H1 (cell line): ENCODE data around the gene CC2D1A. TPM values are rescaled to one million over a fixed set of nuclear protein-coding genes. Genes with fewer than 3 reads are reported as not detected.

ENCODE experiments used
- ASH2L ChIP-seq: fragments of 200-600, 300-600 bp; sonication (generic); IDR thresholded peaks from one replicate; pipeline ENCODE4 v1.7.1; 2017; ENCODE audit warnings: low read length
- BCL11A ChIP-seq, 2 experiments: IDR thresholded peaks; one replicate each; pipeline ENCODE4 v1.6.1; 2011; ENCODE audit warnings: low read depth in 2 of 2, low read length in 2 of 2, mild to moderate bottlenecking in 2 of 2
- CHD2 ChIP-seq: IDR thresholded peaks from 2 replicates; pipeline ENCODE4 v1.6.1; 2012; ENCODE audit warnings: low read length, improper control_type of control experiment
- CTBP2 ChIP-seq: IDR thresholded peaks from 2 replicates; pipeline ENCODE4 v1.7.0; 2011; ENCODE audit warnings: borderline replicate concordance, mild to moderate bottlenecking, moderate library complexity, mixed read lengths, low read length; ENCODE audit not compliant: insufficient read depth, insufficient read length
- GTF2F1 ChIP-seq: IDR thresholded peaks from 2 replicates; pipeline ENCODE4 v1.6.1; 2012; ENCODE audit warnings: low read depth, low read length, improper control_type of control experiment, borderline replicate concordance
- KDM5A ChIP-seq: fragments of 200-600 bp; IDR thresholded peaks from 2 replicates; pipeline ENCODE4 v1.7.1; 2012; ENCODE audit warnings: mild to moderate bottlenecking, low read length, inconsistent platforms, mixed read lengths
- SP4 ChIP-seq: IDR thresholded peaks from 2 replicates; pipeline ENCODE4 v1.6.1; 2012; ENCODE audit warnings: low read length, inconsistent platforms
- TAF1 ChIP-seq: IDR thresholded peaks from 2 replicates; pipeline ENCODE4 v1.6.1; 2011; ENCODE audit warnings: mild to moderate bottlenecking, low read depth, low read length
- TCF12 ChIP-seq: IDR thresholded peaks from 2 replicates; pipeline ENCODE4 v1.6.1; 2011; ENCODE audit warnings: low read depth, mild to moderate bottlenecking, low read length
- TEAD4 ChIP-seq: IDR thresholded peaks from 2 replicates; pipeline ENCODE4 v1.6.1; 2012; ENCODE audit warnings: low read depth, low read length, inconsistent platforms, mixed read lengths
- polyA plus RNA-seq, 7 experiments: library from polyadenylated mRNA; depleted of rRNA in 3 of 7; stranded (reverse) in 5 of 7; unstranded in 2 of 7; fragments of >200 nt in 5 of 7; fragments of 200-250 nt in 2 of 7; gene quantifications; 1 replicate in 5 of 7; 2 replicates in 1 of 7; 4 replicates in 1 of 7; pipeline versions ENCODE4 v1.2.1 to v1.2.3, GENCODE V29; 2011 to 2013; ENCODE audit warnings: missing spikeins in 2 of 7, mixed read lengths in 2 of 7
- total RNA-seq: library from RNA; stranded (reverse); fragmentation: NEBNext Ultra II Directional; extraction: Animal tissue kit (Norgen Biotek cat#: 25700); gene quantifications from 2 replicates; pipeline ENCODE4 v1.2.1, GENCODE V29; 2021
- TF ChIP-seq, protein P1 (sequence below): fragments of 300-600 bp; sonication (generic); IDR thresholded peaks from 2 replicates; pipeline ENCODE4 v1.7.1; 2012; ENCODE audit warnings: low read length, moderate library complexity, mild to moderate bottlenecking, inconsistent platforms; ENCODE audit not compliant: insufficient replicate concordance

Gene CC2D1A
- total and polyA plus RNA-seq, 2 of the 8 experiments (the other 6 are each of a cell fraction or from before 2014, with no cell fraction given): 12.5 to 33.0 TPM

DNA sequence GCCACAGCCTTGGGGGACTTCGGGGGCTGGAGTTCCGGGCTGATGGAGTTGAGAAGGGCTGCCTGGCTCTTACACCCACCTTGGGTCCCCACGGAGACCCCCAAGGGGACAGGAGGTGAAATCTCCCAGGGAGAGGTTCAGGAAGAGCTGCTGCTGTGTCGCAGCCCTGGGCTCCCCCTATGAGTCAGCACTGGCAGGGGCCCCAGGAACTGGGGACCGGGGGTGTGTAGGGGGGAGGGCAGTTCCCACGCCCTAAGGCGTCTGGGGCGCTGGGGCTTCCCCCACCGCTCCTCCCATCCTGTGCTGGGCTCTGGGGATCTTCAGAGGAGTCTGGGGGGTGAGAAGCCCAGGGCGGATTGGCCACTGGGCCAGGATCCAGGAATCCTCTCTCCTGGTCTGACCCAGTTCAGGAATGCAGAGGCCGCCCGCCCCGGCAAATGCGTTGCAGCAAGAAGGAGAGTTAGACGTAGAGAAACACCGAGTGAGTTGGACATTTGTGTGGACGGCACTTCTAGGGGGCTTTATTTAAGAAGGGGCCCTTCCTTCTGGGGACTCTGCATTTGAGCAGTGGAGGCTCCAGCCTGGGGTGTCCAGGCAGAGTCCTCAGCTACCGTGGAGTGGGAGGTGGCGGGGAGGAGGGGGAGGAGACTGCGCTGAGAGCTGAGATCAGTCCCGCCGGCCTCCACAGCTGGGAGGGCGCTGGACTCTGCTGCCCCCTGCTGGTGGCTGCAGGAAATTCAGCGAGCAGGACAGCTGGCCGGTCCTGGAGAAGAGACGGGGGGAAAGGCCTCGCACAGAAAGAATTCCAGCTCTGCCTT lies 44.1 kb upstream of the CC2D1A start (continued):
- TF ChIP-seq, protein P1, sequence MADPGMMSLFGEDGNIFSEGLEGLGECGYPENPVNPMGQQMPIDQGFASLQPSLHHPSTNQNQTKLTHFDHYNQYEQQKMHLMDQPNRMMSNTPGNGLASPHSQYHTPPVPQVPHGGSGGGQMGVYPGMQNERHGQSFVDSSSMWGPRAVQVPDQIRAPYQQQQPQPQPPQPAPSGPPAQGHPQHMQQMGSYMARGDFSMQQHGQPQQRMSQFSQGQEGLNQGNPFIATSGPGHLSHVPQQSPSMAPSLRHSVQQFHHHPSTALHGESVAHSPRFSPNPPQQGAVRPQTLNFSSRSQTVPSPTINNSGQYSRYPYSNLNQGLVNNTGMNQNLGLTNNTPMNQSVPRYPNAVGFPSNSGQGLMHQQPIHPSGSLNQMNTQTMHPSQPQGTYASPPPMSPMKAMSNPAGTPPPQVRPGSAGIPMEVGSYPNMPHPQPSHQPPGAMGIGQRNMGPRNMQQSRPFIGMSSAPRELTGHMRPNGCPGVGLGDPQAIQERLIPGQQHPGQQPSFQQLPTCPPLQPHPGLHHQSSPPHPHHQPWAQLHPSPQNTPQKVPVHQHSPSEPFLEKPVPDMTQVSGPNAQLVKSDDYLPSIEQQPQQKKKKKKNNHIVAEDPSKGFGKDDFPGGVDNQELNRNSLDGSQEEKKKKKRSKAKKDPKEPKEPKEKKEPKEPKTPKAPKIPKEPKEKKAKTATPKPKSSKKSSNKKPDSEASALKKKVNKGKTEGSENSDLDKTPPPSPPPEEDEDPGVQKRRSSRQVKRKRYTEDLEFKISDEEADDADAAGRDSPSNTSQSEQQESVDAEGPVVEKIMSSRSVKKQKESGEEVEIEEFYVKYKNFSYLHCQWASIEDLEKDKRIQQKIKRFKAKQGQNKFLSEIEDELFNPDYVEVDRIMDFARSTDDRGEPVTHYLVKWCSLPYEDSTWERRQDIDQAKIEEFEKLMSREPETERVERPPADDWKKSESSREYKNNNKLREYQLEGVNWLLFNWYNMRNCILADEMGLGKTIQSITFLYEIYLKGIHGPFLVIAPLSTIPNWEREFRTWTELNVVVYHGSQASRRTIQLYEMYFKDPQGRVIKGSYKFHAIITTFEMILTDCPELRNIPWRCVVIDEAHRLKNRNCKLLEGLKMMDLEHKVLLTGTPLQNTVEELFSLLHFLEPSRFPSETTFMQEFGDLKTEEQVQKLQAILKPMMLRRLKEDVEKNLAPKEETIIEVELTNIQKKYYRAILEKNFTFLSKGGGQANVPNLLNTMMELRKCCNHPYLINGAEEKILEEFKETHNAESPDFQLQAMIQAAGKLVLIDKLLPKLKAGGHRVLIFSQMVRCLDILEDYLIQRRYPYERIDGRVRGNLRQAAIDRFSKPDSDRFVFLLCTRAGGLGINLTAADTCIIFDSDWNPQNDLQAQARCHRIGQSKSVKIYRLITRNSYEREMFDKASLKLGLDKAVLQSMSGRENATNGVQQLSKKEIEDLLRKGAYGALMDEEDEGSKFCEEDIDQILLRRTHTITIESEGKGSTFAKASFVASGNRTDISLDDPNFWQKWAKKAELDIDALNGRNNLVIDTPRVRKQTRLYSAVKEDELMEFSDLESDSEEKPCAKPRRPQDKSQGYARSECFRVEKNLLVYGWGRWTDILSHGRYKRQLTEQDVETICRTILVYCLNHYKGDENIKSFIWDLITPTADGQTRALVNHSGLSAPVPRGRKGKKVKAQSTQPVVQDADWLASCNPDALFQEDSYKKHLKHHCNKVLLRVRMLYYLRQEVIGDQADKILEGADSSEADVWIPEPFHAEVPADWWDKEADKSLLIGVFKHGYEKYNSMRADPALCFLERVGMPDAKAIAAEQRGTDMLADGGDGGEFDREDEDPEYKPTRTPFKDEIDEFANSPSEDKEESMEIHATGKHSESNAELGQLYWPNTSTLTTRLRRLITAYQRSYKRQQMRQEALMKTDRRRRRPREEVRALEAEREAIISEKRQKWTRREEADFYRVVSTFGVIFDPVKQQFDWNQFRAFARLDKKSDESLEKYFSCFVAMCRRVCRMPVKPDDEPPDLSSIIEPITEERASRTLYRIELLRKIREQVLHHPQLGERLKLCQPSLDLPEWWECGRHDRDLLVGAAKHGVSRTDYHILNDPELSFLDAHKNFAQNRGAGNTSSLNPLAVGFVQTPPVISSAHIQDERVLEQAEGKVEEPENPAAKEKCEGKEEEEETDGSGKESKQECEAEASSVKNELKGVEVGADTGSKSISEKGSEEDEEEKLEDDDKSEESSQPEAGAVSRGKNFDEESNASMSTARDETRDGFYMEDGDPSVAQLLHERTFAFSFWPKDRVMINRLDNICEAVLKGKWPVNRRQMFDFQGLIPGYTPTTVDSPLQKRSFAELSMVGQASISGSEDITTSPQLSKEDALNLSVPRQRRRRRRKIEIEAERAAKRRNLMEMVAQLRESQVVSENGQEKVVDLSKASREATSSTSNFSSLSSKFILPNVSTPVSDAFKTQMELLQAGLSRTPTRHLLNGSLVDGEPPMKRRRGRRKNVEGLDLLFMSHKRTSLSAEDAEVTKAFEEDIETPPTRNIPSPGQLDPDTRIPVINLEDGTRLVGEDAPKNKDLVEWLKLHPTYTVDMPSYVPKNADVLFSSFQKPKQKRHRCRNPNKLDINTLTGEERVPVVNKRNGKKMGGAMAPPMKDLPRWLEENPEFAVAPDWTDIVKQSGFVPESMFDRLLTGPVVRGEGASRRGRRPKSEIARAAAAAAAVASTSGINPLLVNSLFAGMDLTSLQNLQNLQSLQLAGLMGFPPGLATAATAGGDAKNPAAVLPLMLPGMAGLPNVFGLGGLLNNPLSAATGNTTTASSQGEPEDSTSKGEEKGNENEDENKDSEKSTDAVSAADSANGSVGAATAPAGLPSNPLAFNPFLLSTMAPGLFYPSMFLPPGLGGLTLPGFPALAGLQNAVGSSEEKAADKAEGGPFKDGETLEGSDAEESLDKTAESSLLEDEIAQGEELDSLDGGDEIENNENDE: no peak
- no peak for TF ChIP-seq GTF2F1
- TF ChIP-seq CTBP2: no peak
- 0 out of 2 replicates have a peak, but pooled peaks have one; percentile 4 for TF ChIP-seq TAF1
- no peak for TF ChIP-seq SP4
- no peak for TF ChIP-seq KDM5A
- TF ChIP-seq TCF12: no peak
- no peak for TF ChIP-seq BCL11A (IDR thresholded peaks at IDR 0.05; ENCODE audit: low read depth in 2 of 2, low read length in 2 of 2)
- TF ChIP-seq ASH2L: peak; percentile 61
- TF ChIP-seq TEAD4: 0 out of 2 replicates have a peak, but pooled peaks have one; percentile 19
- TF ChIP-seq CHD2: 0 out of 2 replicates have a peak, but pooled peaks have one; percentile 8
